ENCODE measurements around the gene ZNF318. TPM values are rescaled to one million over a fixed set of nuclear protein-coding genes. Genes with fewer than 3 reads are reported as not detected.

The ZNF318 gene
- total RNA-seq, result 7.0 and 8.2 TPM in 2 replicates

GRCh38 chr6:43369174-43370002, at the start of gene ZNF318:
Gene ZNF318 (minus strand): TSS chr6:43369647. CDS start chr6:43369365, 282 bp downstream.

GRCh38 chr6:43308101-43308989, 61.1 kb downstream of the ZNF318 start, which contains the start of gene CRIP3:
Gene CRIP3 (minus strand): TSS chr6:43308826. CDS start chr6:43308792, 34 bp downstream.

GRCh38 chr6:43297644-43298564, 71.5 kb downstream of the ZNF318 start, which contains the start of gene SLC22A7:
Gene SLC22A7 (plus strand): TSS chr6:43298260. CDS start chr6:43298359, 99 bp downstream.

Other genes with a start within 250 kb of the ZNF318 start
- gene SRF, start 198.4 kb downstream of the ZNF318 start, total RNA-seq, result 25.3 and 26.9 TPM in 2 replicates
- gene CUL9, start 187.5 kb downstream of the ZNF318 start, total RNA-seq, result 15.3 and 16.2 TPM in 2 replicates
- gene DNPH1, start 140.2 kb downstream of the ZNF318 start, total RNA-seq, result 96.9 and 164 TPM in 2 replicates
- gene TTBK1, start 126.2 kb downstream of the ZNF318 start, total RNA-seq, result not detected in 2 replicates
- gene SLC22A7, start 71.4 kb downstream of the ZNF318 start, total RNA-seq, result not detected in 2 replicates
- not detected in 2 replicates for gene CRIP3, start 60.8 kb downstream of the ZNF318 start, total RNA-seq
- 17.1 and 19.1 TPM in 2 replicates for gene ABCC10, start 57.9 kb upstream of the ZNF318 start, total RNA-seq
- not detected in 2 replicates for gene DLK2, start 85.9 kb upstream of the ZNF318 start, total RNA-seq
- 17.1 and 23.9 TPM in 2 replicates for gene TJAP1, start 107.9 kb upstream of the ZNF318 start, total RNA-seq
- not detected in 2 replicates for gene LRRC73, start 140.7 kb upstream of the ZNF318 start, total RNA-seq
- 102 and 134 TPM in 2 replicates for gene YIPF3, start 147.3 kb upstream of the ZNF318 start, total RNA-seq
- 31.4 and 41.6 TPM in 2 replicates for gene POLR1C, start 147.4 kb upstream of the ZNF318 start, total RNA-seq
- gene XPO5, start 206.4 kb upstream of the ZNF318 start, total RNA-seq, result 22.0 and 29.8 TPM in 2 replicates
- gene POLH, start 206.5 kb upstream of the ZNF318 start, total RNA-seq, result 27.8 and 28.3 TPM in 2 replicates